ENCODE data around the gene TNIP2. TPM values are rescaled to one million over a fixed set of nuclear protein-coding genes. Genes with fewer than 3 reads are reported as not detected.

The TNIP2 gene
- total and polyA plus RNA-seq, 2 of the 13 experiments (the other 11 are each of a cell fraction or from before 2014, with no cell fraction given) = 25.6 to 38.0 TPM

DNA sequence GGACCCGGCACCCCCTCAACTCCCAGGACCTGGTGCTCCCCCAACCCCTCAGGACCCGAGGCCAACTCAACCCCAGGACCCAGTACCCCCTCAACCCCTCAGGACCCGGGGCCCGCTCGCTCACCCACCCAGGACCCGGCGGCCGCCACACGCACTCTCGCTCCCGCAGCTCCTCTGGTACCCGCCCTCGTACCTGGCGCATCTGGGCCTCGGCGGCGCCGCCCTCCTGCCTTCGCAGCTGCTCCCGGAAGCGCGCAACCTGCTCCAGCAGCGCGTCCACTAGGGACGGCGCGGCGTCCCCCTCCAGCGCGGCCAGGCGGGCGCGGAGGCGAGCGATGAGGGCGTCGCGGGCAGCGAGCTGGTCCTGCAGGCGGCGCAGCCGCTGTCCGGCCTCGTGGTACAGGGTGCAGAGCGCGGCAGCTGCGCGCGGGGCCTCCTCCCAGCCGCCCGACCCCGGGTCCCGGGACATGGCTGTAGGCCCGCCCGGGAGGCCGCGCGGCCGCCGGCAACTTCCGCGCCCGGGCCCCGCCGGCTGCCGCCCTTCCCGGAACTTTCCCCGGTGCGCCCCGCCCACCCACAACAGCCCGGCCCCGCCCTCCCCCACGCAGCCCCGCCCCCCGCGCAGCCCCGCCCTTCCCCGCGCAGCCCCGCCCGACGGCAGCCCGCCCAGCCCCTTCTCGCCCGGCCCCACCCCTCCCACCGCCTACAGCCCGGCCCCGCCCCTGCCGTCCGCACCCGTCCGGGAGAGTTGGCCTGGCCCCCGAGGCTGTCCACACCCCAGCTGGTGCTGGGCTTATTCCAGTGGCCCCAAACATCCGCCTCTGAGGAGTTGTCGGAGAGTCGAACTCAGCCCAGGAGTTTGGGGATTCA lies at the start of gene TNIP2 (continued):
- TF ChIP-seq, protein P1, sequence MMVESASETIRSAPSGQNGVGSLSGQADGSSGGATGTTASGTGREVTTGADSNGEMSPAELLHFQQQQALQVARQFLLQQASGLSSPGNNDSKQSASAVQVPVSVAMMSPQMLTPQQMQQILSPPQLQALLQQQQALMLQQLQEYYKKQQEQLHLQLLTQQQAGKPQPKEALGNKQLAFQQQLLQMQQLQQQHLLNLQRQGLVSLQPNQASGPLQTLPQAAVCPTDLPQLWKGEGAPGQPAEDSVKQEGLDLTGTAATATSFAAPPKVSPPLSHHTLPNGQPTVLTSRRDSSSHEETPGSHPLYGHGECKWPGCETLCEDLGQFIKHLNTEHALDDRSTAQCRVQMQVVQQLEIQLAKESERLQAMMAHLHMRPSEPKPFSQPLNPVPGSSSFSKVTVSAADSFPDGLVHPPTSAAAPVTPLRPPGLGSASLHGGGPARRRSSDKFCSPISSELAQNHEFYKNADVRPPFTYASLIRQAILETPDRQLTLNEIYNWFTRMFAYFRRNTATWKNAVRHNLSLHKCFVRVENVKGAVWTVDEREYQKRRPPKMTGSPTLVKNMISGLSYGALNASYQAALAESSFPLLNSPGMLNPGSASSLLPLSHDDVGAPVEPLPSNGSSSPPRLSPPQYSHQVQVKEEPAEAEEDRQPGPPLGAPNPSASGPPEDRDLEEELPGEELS (CRISPR knock-in tag; IDR thresholded peaks at IDR 0.05) = no peak
- no peak for TF ChIP-seq ZNF263 (CRISPR knock-in tag; IDR thresholded peaks at IDR 0.05)
- peak; percentile 58; the same call in 1 of the 2 replicates for TF ChIP-seq KLF6 (CRISPR knock-in tag; IDR thresholded peaks at IDR 0.05)
- no peak for TF ChIP-seq ZNF577 (CRISPR knock-in tag; IDR thresholded peaks at IDR 0.05; ENCODE audit: borderline replicate concordance, low read depth)
- TF ChIP-seq ZNF292 (CRISPR knock-in tag; IDR thresholded peaks at IDR 0.05; ENCODE audit: borderline replicate concordance, low read depth) = no peak
- peak; percentile 27; the same call in 1 of the 2 replicates for TF ChIP-seq FOXO1 (CRISPR knock-in tag; IDR thresholded peaks at IDR 0.05)
- TF ChIP-seq MAZ (IDR thresholded peaks at IDR 0.05; ENCODE audit: borderline replicate concordance, low read depth, low read length) = no peak
- TF ChIP-seq MAZ (CRISPR knock-in tag; IDR thresholded peaks at IDR 0.05; ENCODE audit: low read depth) = peak; percentile 83; the same call in 1 of the 2 replicates
- no peak for TF ChIP-seq SYNCRIP (IDR thresholded peaks at IDR 0.05; ENCODE audit: insufficient read depth, low read depth, low read length)
- TF ChIP-seq, protein P2, sequence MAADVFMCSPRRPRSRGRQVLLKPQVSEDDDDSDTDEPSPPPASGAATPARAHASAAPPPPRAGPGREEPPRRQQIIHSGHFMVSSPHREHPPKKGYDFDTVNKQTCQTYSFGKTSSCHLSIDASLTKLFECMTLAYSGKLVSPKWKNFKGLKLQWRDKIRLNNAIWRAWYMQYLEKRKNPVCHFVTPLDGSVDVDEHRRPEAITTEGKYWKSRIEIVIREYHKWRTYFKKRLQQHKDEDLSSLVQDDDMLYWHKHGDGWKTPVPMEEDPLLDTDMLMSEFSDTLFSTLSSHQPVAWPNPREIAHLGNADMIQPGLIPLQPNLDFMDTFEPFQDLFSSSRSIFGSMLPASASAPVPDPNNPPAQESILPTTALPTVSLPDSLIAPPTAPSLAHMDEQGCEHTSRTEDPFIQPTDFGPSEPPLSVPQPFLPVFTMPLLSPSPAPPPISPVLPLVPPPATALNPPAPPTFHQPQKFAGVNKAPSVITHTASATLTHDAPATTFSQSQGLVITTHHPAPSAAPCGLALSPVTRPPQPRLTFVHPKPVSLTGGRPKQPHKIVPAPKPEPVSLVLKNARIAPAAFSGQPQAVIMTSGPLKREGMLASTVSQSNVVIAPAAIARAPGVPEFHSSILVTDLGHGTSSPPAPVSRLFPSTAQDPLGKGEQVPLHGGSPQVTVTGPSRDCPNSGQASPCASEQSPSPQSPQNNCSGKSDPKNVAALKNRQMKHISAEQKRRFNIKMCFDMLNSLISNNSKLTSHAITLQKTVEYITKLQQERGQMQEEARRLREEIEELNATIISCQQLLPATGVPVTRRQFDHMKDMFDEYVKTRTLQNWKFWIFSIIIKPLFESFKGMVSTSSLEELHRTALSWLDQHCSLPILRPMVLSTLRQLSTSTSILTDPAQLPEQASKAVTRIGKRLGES (CRISPR knock-in tag; IDR thresholded peaks at IDR 0.05; ENCODE audit: borderline replicate concordance) = 0 out of 2 replicates have a peak, but pooled peaks have one; percentile 26
- no peak for TF ChIP-seq ZNF335 (CRISPR knock-in tag; IDR thresholded peaks at IDR 0.05)
- no peak for TF ChIP-seq ZNF83 (CRISPR knock-in tag; IDR thresholded peaks at IDR 0.05; ENCODE audit: borderline replicate concordance)
- TF ChIP-seq, protein P3, sequence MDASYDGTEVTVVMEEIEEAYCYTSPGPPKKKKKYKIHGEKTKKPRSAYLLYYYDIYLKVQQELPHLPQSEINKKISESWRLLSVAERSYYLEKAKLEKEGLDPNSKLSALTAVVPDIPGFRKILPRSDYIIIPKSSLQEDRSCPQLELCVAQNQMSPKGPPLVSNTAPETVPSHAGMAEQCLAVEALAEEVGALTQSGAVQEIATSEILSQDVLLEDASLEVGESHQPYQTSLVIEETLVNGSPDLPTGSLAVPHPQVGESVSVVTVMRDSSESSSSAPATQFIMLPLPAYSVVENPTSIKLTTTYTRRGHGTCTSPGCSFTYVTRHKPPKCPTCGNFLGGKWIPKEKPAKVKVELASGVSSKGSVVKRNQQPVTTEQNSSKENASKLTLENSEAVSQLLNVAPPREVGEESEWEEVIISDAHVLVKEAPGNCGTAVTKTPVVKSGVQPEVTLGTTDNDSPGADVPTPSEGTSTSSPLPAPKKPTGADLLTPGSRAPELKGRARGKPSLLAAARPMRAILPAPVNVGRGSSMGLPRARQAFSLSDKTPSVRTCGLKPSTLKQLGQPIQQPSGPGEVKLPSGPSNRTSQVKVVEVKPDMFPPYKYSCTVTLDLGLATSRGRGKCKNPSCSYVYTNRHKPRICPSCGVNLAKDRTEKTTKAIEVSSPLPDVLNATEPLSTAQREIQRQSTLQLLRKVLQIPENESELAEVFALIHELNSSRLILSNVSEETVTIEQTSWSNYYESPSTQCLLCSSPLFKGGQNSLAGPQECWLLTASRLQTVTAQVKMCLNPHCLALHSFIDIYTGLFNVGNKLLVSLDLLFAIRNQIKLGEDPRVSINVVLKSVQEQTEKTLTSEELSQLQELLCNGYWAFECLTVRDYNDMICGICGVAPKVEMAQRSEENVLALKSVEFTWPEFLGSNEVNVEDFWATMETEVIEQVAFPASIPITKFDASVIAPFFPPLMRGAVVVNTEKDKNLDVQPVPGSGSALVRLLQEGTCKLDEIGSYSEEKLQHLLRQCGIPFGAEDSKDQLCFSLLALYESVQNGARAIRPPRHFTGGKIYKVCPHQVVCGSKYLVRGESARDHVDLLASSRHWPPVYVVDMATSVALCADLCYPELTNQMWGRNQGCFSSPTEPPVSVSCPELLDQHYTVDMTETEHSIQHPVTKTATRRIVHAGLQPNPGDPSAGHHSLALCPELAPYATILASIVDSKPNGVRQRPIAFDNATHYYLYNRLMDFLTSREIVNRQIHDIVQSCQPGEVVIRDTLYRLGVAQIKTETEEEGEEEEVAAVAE (CRISPR knock-in tag; IDR thresholded peaks at IDR 0.05; ENCODE audit: borderline replicate concordance) = no peak
- no peak; the same call in 1 of the 2 replicates for TF ChIP-seq THAP11 (CRISPR knock-in tag; IDR thresholded peaks at IDR 0.05)
- TF ChIP-seq, protein P4, sequence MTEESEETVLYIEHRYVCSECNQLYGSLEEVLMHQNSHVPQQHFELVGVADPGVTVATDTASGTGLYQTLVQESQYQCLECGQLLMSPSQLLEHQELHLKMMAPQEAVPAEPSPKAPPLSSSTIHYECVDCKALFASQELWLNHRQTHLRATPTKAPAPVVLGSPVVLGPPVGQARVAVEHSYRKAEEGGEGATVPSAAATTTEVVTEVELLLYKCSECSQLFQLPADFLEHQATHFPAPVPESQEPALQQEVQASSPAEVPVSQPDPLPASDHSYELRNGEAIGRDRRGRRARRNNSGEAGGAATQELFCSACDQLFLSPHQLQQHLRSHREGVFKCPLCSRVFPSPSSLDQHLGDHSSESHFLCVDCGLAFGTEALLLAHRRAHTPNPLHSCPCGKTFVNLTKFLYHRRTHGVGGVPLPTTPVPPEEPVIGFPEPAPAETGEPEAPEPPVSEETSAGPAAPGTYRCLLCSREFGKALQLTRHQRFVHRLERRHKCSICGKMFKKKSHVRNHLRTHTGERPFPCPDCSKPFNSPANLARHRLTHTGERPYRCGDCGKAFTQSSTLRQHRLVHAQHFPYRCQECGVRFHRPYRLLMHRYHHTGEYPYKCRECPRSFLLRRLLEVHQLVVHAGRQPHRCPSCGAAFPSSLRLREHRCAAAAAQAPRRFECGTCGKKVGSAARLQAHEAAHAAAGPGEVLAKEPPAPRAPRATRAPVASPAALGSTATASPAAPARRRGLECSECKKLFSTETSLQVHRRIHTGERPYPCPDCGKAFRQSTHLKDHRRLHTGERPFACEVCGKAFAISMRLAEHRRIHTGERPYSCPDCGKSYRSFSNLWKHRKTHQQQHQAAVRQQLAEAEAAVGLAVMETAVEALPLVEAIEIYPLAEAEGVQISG (CRISPR knock-in tag; IDR thresholded peaks at IDR 0.05) = peak; percentile 76
